NCI-H524 (cell line): ENCODE results near the gene SDK1.
"Not testable (repeated sequence)": the region's sequence is repeated elsewhere in the genome, so short reads cannot be mapped to it uniquely, and the experiment has no call there.

Source experiments
- DNase-seq, 2 experiments: peaks; one replicate each; lab custom pipeline; 2025; lab: John Stamatoyannopoulos, UW

SDK1 gene

GRCh38 chr7:3582145-3582544 is 281.1 kb downstream of the SDK1 start:
- DNase-seq: not testable (repeated sequence)

- no peak for DNase-seq
Measured at GRCh38 chr7:3585826-3586225, 284.8 kb downstream of the SDK1 start.

DNA sequence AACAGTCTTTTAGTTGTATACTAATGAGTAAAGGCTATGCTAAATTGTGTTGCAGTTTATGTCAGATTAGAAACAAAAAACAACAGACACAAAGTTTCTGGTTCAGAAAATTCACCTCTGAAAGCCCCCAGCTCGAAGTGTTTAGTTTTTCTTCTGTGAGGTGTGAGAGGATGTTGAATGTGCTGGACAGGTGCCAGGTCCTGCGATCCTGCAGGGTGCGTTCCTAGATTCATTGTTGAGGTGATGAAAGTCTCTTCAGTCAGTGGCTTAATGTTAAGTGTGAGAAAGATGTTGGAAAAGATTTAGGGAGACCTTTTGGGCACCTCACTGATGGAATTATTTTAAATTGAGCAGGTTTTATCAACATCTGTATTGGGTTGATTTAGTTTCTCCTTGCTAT is 287.3 kb downstream of the SDK1 start:
- no peak for DNase-seq

DNA sequence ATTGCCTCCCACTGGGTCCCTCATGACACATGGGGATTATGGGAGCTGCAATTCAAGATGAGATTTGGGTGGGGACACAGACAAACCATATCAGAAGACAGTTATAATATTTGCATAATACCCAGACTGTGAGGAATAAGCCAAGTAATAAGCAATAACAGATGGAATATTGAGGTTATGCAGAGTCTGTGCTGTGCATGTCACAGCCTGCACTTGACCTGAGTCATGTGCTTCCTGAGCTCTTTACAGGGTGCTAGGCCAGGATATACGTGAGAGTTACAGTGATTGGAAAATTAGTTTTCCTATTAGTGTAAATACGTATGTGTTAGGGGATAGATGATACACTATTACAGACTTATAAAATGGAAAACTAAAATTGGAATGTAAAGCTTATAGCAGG is 288.7 kb downstream of the SDK1 start:
- DNase-seq: peak in 1 of 2 experiments; percentile 11

DNA sequence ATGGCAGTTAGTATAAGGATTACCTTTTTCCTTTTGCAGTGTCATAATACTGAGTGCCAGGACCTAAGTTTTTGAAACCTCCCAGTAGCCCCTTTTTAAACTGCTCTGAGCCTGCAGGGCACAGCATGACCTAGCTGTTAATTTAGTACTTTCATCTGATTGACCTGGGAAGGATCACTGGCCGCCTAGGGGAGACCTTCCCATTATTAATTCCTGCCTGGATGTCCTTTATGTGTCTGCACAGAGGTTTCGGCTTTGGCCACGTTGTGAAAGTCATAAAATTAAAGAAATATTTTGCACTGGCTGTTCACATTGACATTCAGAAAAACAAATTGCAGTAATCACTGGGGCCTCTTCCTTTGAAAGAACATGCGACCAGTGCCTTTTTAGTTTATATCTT is 290.2 kb downstream of the SDK1 start:
- no peak for DNase-seq

- no peak for DNase-seq
Measured at GRCh38 chr7:3591944-3592343, 290.9 kb downstream of the SDK1 start.

DNA sequence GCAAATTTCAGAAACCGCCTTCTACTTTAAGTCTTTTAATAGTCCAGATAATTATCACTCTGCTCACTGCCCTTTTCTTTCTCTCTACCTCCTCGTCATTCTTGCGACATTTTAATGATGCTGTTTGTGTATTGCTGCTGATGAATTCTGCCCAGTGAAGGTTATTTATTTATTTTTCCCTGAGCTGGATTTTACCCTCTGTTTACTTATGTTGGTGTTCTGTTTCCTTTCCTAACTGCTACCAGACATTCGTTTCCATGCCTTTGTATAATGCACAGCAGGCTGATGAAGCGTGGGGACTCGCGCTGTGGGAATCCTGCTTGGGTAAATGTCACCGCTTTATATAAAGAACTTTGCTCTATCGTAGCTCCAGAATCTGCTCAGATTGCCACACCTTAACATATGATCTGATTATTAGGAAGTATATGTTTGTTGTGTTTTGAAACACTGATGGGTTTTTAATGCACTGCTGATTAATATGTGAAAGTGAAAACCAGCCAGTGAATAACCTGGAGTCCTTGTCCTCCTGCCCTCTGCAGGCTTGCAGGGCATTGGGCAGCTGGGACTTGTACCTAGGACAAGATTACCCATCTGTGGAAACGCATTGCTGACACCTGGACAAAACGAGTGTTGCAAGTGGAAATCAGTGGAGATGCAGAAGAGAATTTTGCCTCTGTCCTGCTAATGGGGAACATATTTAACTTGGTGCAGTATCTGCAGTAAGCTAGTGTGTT is 291.5 kb downstream of the SDK1 start:
- DNase-seq: no peak

DNA sequence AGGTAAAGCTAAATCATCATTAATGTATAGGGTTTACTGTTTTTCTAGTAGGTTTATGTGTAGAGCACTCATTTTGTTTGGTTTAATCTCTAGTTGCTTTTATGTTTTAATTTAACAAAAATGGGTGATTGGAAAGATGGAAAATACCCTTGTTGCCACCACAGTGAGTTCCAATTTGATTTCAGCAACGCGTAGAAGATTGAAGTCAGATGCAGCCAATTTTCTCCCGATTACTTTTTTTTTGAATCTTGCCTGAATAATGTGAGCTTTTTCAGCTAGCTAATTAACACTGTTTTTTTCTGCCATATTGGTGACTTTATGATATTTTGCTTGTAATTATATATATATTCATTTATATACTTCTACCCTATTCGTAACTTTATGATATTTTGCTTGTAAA is 293.8 kb downstream of the SDK1 start:
- no peak for DNase-seq

DNA sequence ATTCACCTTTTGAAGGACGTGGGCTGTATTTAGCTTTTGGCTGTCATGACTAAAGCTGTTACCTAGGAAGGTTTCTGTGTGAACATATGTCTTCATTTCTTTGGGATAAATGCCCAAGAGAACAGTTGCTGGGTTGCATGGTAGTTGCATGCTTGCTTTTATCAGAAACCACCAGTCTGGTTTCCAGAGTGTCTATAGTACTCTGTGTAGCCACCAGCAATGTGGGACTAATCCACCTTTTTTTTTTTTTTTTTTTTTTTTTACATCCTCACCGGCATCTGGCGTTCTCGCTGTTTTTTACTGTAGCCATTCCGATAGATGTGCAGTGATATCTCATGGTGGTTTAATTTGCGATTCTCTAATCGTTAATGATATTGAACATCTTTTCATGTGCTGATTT is 297.8 kb downstream of the SDK1 start:
- no peak for DNase-seq

DNA sequence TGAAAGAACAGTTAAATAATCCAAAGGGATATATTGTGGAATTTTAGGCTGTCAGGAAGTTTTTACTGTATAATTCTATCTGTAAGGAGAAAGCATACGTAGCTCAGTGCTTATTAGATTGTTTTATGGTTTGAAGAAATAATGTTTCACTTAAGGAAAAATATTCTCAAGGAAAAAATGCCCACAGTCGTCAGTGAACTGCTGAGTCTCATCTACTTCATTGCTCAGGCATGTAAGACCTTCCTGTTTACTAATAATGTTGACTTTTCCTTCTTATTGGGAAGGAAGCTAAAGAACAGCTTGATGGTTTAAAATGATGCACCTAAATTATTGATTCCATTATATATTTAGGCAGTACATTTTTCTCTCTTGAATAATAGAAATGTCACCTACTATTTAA is 304.2 kb downstream of the SDK1 start:
- DNase-seq: no peak

DNA sequence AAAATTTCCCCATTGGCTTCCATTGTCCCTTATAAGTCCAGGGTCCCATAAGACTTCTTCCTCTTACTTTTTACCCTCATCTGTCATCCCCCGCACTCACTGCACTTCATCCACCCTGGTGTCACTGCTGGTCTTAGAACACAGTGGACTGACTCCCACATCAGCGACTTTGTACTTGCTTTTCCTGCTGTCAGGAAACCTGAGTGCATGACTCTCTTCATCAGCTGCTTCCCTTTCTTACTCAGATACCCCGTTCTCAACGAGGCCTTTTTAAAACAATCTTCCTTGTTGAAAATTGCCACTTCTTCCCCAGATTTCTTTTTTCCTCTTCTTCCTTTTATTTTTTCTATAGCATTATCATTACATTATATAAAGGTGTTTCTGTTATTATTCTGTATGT is 305.4 kb downstream of the SDK1 start:
- DNase-seq: no peak

GRCh38 chr7:3607847-3608246 is 306.8 kb downstream of the SDK1 start:
- no peak for DNase-seq

- DNase-seq: peak in 1 of 2 experiments; percentile 9
Measured at GRCh38 chr7:3616306-3616705, 315.3 kb downstream of the SDK1 start.

GRCh38 chr7:3630081-3630480 is 329.0 kb downstream of the SDK1 start:
- DNase-seq: no peak

GRCh38 chr7:3634396-3634795 is 333.3 kb downstream of the SDK1 start:
- DNase-seq: no peak

DNA sequence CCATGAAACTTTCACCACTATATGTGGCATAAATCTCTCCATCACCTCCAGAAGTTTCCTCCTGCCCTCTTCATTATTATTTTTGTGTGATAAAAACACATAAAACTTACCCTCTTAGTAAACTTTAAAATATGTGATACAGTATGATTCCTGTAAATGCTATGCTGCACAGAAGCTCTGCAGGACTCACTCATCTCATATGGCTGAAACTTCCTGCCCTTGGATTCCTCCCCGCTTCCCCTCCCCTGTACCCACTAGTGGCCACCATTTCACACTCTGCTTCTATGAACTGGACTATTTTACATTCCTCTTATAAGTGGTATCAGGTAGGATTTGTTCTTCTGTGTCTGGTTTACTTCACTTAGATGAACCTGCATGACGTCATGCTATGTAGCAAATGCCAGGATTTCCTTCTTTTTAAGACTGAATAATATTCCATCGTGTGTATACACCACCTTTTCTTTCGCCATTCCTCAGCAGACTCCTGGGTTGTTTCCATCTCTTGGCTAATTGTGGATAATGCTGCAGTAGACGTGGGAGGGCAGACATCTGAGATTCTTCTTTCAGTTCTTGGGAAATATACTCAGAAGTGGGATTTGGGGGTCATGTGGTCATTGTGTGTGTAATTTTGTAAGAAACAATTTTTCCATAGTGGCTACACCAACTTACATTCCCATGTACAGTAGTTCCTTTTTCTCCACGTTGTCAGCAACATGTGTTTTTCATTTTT is 335.2 kb downstream of the SDK1 start:
- DNase-seq: no peak

DNA sequence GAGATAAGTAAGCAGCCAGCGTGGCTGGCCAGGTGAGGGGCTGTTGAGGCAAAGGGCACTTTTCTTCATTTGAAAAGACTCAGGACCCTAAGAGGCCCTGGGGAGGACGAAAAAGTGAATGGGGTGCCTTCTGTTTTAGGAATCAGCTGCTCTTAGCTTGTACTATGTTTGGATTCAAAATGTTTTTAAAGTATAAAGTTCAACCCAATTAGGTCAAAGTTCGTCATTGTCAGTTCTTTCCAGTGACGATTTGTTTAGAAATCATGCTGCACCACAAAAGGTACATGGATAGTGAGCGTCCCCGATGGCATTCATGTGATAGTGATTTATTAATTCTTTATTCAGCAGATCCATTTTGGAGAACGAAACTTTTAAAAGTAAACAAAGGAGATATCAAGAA is 338.2 kb downstream of the SDK1 start:
- DNase-seq: no peak

DNA sequence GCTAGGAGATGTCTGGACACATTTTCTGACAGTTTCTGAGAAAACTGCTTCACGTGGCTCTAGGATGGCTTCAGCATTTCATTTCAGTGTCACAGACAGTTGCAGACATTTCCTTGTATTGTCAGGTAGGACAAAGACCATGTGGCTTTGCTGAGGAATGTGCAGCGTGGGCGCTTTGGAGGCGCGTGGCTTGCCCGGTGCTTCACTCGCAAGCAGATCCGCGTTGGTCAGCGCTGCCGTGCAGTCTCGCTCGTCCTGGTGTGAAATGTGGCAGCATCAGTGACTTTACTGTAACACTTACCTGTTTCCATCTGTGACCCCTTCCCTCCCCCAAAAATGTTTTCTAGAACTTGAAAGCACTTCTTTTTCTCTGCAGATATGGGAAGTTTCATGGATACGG is 340.5 kb downstream of the SDK1 start:
- DNase-seq: no peak

GRCh38 chr7:3643091-3643490 is 342.0 kb downstream of the SDK1 start:
- DNase-seq: no peak

GRCh38 chr7:3648276-3648675 is 347.2 kb downstream of the SDK1 start:
- no peak for DNase-seq

DNA sequence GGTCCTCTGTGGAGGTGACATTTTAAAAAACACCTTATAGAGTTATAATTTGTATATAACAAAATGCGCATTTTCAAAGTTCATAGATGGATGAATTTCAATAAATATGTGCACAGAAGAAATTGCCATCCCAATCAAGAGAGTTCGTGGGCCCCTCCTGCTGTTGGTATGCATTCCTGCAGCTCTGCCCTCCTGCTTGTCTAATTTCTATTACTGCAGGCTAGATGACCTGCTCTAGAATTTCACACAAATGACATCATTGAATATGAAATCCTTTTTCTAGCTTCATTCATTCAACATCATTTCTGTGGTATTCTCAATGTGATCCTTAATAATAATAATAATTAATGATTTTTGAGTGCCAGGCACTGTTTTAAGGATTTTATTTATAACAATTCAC is 348.2 kb downstream of the SDK1 start:
- peak in 1 of 2 experiments; percentile 1 for DNase-seq

- no peak for DNase-seq
Measured at GRCh38 chr7:3649678-3650440, 348.8 kb downstream of the SDK1 start.

GRCh38 chr7:3650844-3651243 is 349.8 kb downstream of the SDK1 start:
- DNase-seq: no peak
